GM18508 (cell line): ENCODE results near the gene MDN1.
"Not testable (repeated sequence)": the region's sequence is repeated elsewhere in the genome, so short reads cannot be mapped to it uniquely, and the experiment has no call there.

Experiments
- ATAC-seq: cut with Tn5 transposase; IDR thresholded peaks from one replicate; pipeline ENCODE4 v1.9.1; 2021; ENCODE audit warnings: moderate number of reproducible peaks; ENCODE audit not compliant: insufficient read depth, unreplicated experiment

The MDN1 gene

GRCh38 chr6:89661559-89661958 lies 158.0 kb downstream of the MDN1 start:
- no peak for ATAC-seq

GRCh38 chr6:89660981-89661380 lies 158.6 kb downstream of the MDN1 start:
- no peak for ATAC-seq

GRCh38 chr6:89657445-89658158 lies 162.0 kb downstream of the MDN1 start:
- no peak for ATAC-seq

DNA sequence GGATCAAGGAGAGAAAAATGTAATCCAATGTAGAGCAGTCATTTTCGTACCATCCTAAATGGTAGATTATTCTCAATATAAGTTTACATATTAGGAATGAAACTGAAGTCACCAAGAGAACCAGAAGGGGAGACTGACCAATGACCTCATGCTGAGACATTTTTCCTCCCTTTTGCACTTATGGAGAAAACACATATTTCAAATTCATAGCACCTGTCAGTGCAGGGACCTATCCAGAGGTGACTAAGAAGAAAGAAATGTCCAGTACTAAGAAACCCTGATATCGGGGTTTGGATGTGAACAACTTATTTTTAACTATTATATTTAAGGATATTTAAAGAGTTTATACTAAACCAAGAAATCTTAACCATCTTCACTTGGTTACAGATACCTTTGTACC lies 164.5 kb downstream of the MDN1 start:
- ATAC-seq = no peak

- ATAC-seq = no peak
These were observed 169.0 kb downstream of the MDN1 start for GRCh38 chr6:89650579-89650978.

DNA sequence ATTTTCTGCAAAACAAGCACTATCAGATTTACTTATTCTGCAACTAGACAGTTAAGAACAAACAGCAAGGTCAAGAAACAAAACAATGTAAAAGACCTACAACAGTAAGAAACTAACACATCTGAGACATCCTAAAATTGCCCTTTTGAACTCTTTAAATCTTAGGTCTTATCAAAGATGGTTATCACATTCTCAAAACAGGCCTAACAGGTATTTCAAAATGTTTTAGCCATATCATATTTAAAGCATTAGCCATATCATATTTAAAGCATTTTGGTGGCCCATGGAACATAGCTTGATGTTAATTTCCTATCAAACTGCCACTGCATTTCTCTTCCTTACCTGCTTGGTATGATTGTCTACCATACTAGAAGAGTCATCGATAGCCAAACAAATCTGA lies 169.9 kb downstream of the MDN1 start:
- ATAC-seq = no peak

- ATAC-seq = no peak
These were observed 174.7 kb downstream of the MDN1 start for GRCh38 chr6:89644864-89645263.

DNA sequence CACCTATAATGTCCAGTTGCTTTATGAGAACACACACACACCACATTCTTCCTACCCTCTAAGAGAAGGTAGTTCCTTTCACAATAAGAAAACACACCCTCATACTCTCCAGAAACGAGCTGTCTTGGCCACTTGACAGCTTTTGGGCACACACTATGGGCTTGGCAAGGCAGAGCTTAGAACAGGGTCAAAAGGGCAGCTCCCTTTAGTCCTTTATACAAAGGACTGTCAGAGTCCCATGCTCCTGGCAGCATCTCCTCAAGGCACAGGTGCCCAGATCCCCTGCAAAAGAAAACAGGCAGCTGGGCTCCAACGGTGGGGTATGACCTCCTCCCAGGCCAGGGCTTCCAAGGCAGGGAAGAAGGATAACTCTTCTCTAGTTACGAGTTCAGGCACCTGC lies 176.2 kb downstream of the MDN1 start:
- ATAC-seq = no peak

GRCh38 chr6:89642956-89643355 lies 176.6 kb downstream of the MDN1 start:
- ATAC-seq = no peak

DNA sequence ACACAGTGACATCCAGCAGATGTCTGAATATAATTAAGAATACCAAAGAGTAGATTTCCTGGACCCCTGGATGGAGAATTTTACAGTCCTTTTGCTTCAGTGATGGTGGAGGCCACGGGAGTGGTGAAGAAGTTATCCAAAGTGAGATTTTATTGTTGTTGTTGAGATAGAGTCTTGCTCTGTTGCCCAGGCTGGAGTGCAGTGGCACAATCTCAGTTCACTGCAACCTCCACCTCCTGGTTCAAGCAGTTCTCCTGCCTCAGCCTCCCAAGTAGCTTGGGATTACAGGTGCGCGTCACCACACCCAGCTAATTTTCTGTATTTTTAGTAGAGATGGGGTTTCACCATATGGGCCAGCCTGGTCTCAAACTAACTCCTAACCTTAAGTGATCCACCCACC lies 178.0 kb downstream of the MDN1 start:
- not testable (repeated sequence) for ATAC-seq

- no peak for ATAC-seq
These were observed 178.8 kb downstream of the MDN1 start for GRCh38 chr6:89640804-89641203.

GRCh38 chr6:89638320-89639195 lies 181.0 kb downstream of the MDN1 start, which contains the start of gene LYRM2:
Gene LYRM2, minus strand, starts transcription at chr6:89638747. Its CDS starts 31 bp downstream, at chr6:89638716.
- ATAC-seq = peak; percentile 95

GRCh38 chr6:89637960-89638319 lies 181.7 kb downstream of the MDN1 start:
- ATAC-seq = no peak

- ATAC-seq = not testable (repeated sequence)
These were observed 183.2 kb downstream of the MDN1 start for GRCh38 chr6:89636412-89636811.

DNA sequence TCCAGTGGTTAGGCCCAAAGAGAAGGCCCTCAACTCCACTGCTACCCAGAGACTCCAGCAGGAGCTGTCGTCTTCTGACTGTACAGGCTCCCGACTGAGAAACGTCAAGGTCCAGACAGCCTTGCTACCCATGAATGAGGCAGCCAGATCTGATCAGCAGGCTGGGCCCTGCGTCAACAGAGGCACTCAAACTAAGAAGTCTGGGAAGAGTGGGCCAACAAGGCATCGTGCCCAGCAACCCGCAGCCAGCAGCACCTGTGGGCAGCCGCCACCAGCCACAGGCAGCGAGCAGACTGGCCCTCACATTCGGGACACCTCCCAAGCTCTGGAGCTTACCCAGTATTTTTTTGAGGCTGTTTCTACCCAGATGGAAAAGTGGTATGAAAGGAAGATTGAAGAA lies 189.1 kb downstream of the MDN1 start:
- ATAC-seq = no peak

DNA sequence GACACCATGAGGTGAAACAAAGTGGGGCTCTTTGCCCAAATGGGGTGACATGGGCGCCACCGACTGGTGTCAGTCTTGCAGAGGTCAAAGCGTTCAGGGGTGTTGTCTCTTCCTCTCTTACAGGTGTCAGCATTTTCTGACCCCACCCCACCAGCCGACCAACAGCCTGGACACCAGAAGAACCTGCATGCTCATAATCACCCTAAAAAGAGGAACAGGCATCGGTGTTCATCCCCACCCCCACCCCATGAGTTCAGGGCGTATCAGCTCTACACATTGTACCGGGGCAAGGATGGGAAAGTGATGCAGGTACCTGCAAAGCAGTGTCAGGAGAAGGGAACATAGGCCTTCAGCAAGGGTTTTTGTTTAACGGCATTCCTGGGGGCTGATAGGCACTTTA lies 195.8 kb downstream of the MDN1 start:
- ATAC-seq = no peak

DNA sequence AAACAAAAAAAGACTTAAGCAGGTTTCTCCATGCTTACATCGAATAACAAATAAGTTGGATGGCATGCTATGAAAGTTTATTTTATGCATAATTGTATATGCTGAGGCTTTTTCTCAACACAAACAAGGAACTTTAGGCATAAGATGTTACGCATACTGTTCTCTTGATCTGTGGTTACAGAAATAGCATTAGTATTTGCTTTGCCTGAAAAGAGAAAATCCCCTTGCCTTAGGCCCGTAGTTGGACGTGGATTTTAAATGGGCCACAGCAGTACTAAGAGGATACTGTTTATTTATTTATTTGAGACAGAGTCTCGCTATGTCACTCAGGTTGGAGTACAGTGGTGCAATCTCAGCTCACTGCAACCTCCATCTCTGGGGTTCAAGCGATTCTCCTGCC lies 200.0 kb downstream of the MDN1 start:
- ATAC-seq = no peak

DNA sequence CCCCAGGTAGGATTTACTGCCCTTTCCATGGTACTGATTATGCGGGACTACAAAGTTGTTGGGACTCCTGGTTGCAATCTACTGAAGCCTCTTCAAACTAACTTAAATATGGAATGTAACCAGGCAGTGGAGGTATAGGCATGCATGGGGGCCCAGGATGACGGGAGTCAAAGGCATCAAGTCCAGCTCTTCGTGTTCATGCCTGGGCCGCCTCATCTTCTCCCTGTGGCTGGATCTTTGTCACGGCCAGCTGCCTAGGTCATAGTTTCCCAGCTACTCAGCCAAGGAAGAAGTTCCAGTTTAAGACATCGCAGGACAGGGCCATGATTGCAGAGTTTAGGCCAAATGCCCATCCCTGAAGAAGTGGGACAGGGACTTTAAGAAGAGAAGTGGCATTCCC lies 201.6 kb downstream of the MDN1 start:
- no peak for ATAC-seq

DNA sequence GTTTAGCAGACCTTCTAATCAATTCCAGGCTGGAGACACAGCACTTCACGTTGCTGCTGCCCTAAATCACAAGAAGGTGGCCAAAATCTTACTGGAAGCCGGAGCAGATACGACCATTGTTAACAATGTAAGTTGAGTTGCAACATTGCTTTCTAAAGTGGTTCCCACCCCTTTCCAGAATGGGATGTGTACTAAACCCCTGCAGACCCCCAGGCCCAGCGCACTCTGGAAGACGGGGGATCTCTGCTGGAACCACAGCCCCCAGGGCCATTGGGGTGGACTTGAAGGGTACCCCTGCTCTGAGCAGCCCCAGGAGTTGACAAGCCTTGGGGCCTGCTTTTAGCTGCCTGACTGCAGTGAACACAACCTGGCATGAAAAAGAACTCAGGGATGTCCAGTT lies 203.1 kb downstream of the MDN1 start:
- ATAC-seq = no peak

- ATAC-seq = no peak
These were observed 203.7 kb downstream of the MDN1 start for GRCh38 chr6:89615882-89616281.

- no peak for ATAC-seq
These were observed 205.8 kb downstream of the MDN1 start for GRCh38 chr6:89613790-89614189.

DNA sequence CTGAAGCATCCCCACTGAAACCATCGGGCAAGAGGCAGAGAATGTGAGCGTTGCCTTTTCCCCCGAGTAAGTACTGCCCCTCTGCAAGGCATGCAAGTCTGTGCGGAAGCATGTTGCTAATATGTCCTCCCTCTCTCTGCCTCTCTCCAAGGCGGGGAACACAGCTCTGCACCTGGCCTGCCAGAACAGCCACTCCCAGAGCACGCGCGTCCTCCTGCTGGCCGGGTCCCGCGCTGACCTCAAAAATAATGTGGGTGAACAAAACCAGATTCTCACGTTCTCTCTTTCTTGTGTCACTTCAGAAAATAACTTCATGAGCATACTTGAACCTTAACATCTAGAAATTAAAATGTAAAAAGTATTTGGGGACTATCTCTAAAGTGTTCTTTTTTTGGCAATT lies 207.5 kb downstream of the MDN1 start:
- ATAC-seq = no peak
